DMS53 treated with DMSO at 0.1 percent for 48 hours (cell line): ENCODE measurements around the gene PLA2G4E.

Experiments used
- DNase-seq: peaks from one replicate; lab custom pipeline; 2025; ENCODE audit not compliant: unreplicated experiment; lab: John Stamatoyannopoulos, UW

PLA2G4E gene

DNA sequence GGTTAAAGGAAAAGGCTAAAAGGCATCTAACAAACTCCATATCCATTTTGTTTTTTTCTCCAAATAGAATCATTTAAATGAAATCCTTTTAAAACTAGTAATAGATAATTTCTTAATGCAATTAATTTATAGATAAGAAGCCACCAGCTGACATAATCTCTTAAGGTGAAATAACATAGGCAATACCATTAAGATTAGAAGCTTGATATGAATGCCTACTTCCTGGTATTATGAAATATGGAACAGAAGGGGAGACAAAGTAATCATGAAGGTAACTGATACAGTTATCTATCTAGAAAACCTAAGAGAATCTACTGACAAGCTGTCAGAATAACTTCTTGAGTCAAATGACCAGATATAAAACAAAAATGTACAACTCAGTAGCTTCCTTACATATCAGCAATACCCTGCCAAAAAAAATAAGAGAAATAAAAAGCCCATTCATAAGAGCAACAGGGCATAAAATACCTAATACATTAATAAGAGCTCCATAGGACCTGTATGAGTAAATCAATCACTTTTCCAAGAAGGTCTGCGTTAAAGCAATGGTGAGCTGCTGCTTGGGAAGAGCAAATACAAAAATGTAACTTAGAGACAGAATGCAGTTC, 59.1 kb downstream of the PLA2G4E start:
- DNase-seq = no peak

DNA sequence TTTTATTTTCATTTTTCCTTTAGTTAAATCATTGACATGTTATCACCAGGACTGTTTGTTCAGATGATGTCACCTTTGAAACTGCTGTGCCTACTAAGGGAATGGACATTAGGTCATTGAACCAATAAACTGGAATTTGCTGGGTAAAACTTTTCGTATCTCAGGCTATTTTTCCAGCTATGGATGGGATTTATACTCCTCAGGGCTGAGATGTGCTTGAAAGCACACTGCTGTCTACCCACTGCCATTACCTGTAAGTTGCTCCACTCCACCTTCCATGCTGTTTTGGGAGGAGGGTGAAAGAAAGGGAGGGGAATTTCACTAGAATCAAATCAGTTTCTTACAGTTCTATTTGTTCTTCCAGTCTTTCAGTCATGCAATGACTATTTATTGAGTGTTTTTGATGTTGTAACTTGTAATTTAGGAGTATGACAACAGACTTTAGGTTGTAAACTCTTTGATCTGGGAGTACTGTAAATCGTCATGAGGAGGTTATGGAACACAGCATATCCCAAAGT, 59.8 kb downstream of the PLA2G4E start:
- DNase-seq = no peak

DNA sequence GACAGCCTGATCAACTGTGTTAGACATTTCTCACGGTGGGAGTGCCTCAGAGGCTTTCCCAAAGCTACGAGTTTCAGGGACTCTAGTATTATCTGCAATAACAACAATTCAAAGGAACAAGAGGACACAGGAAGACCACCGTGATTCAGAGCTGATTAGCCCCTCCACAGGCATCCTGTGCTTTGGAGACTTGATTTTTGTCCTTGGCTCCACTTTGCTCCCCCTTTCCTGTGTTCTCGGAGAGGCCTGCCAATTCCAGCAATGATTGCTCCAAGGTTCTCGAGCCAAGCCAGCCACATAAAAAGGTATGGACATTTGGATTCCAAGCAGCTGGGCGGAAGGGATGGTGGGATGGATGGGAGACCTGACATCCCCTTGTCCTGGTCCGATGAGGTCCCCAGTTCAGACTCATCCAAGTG, 62.8 kb downstream of the PLA2G4E start:
- no peak for DNase-seq

DNA sequence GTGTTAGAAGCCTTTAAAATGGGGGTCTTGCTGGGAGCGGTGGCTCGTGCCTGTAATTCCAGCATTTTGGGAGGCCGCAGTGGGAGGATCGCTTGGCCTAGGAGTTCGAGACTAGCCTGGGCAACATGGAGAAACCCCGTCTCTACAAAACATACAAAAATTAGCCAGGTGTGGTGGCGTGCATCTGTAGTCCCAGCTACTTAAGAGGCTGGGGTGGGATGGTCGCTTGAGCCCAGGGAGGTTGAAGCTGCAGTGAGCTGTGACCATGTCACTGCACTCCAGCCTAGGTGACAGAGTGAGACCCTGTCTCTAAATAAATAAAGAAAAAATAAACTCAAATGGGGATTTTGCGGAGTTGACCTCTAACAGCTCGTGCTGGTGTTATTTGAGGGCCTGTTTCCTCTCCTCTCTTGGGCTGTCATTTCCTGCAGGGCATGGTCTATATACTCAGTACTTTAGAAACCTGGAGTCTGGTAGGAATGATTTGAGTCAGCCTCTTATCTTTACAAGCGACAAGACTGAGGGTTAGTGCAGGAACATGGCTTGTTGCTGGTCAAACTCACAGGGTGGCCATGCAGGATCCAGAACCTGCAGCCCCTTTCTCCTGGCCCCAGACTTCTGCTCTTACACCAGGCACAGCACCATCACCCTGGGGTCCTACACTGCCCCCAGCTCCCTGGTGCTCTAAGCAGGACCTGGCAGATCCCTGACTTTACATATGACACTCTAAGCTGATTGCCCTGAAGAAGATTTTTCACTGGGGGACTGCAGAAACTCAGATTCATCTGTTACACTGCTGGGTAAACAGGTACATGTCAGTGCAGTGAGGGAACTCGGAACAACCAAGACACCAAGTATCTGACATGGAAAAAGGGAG, 63.6 kb downstream of the PLA2G4E start:
- no peak for DNase-seq

DNA sequence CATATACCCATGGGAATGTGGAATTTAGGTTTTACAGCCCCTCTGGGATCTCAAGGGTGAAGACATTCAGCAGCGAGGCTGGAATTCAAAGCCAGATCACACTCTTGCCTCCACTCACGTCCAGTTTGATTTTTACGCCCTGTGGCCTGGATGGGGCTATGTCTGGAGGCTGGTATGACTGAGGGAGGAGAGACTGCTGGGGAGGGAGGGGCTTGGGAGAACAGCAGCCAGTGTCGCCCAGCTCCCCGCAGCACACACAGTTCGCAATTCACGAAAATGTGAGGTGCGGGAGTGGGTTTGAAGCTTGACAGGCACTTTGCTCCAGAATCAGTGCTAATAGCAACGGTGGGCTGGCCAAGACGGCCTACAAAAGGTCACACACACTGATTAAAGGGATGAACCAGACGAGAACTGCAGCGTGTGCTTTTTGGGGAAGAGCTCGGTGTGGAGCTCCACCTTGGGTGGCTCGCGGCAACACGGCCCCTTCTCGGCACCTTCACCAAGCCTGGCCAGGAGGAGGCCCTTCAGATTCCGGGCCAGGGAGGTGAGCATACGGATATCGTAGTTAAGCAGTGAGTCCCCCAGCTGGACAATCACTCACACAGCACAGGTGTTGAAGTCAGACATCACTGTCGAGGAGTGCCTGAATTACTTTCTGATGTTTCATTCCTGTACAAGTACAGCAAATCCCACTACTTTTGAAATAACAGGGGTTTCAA, 64.9 kb downstream of the PLA2G4E start:
- DNase-seq = no peak

DNA sequence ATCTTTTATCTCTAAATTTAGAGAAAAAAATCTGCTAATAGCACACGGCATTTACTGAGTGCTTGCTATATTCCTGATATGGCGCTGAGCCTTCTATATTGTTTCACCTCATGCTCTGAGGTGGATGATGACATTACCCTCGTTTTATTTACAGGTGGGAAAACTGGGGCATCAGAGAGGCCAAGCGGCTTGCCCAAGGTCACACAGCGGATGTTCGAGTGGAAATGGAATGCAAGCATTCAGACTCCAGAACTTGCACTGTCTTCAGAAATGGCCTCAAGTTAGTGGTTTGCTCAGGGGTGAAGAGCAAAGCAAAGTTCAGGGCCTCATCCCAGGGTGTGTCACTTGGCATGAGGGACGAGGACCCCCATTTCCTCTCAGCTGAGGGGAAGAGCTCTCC, 65.7 kb downstream of the PLA2G4E start:
- no peak for DNase-seq

DNA sequence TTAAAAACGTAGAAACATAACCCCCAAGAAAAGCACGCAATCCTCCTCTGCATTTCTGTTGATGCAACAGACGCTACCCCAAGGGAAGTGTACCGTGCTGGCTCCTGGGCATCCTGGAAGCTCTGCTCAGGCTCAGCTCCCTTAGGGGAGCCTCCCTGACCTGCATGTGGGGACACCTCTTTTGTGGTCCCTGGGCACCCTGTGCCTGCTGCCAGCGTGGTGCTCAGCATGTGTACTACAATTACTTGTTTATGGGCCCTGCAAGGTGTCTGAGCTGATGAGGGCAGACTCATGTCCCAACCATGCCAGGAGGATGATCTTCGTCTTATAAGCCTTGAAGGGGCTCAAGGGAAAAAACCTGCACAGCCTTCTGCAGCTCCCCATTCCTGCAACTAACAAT, 66.8 kb downstream of the PLA2G4E start:
- DNase-seq = no peak

DNA sequence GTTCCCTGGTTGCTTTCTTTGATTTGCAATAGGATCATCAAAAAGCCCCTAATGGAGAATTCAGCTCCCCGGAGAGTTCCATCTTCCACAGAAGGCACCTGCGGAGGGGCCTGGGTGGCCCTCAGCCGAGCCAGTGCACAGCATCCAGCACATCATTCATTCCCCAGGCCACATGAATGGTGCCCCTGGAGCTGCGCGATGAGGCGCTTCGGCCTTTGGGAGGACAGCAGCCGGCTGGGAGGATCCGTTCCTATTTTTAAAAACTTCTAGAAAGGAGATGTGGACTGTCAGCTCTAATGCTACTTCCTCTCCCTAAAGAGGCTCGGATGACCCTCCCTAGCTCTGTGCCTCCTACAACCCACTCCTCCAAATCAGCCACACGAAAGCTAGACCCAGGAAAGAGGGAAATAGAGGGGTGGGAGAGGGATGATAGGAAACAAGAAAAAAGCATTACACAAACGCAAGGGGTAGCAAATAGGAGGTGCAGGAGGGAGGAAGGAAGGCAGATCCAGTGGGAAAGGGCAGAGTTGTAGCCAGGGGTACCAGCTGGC, 68.8 kb downstream of the PLA2G4E start:
- DNase-seq = no peak

DNA sequence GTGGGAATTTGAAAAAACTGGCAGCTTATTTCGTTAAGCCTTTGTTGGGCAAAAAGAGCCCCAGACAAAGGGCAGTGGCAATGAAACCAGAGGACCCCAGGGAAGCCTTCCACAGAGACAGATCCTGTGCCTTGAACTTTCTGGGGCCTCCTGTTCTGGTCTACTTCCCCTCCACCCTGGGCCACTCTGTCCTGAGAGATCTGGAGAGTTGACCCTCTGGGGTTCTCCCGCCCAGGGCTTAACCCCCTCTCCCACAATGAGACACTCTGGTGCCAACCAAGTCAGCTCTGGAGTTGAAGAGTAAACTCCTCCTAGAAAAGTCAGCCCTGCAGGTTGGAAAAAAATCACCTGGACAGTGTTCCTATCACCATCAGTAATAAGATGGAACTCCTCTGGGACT, 69.3 kb downstream of the PLA2G4E start:
- no peak for DNase-seq

DNA sequence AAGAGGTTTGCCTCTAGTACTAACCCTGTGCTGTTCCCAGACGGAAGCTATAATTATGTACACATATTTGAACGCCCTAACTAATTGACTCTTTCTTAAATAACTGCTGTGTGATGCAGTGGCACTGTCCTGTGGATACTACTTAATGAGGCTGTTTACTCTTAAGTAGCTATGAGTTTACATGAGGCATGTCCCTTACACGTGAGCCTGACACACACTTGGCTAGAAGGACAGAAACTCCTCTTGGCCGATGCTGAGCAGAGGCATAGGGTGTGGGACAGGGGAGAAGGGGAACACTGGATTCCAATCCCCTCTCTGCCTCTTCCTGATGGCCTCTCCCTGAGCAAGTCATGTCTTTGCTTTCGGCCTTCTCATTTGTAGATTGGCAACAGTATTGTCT, 70.4 kb downstream of the PLA2G4E start:
- DNase-seq = no peak

DNA sequence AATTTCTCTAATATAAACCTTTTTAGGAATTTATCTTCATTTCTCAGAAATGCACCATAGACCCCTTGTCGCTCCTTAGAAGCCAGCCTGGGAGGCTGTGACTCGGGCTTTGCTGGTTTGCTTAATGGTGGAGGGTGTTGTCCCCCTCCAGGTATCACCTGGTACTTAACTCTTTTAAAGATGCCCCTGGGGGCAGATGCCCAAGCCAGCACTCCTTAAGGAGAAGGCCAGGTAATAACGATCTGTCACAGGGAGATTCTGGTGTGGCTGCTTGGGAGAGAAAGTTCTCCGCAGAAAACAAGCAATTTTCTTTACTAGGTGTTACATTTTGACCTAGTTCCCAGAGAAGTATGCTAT, 70.7 kb downstream of the PLA2G4E start:
- no peak for DNase-seq

DNA sequence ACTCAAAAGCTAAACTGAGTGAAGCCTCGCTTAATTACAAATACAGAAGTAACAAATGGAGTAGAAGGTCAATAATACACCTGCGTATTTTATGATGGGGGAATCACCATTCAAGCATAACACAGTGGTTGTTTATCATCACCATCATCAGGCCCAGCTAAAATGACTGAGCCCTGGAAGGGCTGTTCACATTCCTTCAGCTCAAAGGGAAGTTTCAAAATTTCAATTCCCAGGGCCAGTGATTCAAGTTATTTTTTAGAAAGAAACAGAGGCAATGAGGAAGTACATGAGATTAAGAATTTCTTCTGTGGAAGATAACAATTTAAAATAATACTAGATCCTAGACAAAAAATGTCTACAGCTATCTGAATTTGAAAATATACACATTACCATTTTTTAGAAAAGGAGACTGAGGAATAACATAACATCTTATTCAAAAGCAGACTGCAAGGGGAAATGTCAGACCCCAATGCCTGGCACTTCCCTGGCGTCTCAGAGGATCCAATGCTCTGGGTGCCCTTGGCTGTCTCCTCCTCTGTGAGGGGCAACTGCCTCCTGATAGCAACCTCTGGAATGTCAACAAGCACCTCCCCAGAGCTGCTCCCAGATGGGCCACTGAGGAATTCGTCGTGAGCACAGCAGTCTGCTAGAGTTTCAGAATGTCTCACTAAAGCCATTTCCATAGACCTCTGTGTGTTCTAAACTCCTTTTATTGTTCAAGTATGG, 71.3 kb downstream of the PLA2G4E start:
- DNase-seq = no peak

DNA sequence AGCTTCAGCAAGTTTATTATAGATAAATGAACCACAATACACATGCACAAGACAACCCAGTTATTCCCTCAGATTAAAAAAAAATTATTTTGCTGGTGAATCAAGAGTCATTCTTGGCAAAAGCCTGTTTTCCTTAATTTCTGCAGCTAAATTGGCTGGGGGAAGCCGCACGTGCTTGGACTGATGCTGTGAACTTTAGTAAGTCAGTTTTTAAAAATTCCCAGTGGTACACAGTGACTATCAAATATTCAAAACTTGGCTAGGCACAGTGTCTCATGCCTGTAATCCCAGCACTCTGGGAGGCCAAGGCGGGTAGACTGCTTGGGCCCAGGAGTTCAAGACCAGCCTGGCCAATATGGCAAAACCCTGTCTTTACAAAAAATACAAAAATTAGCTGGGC, 72.4 kb downstream of the PLA2G4E start:
- DNase-seq = no peak

DNA sequence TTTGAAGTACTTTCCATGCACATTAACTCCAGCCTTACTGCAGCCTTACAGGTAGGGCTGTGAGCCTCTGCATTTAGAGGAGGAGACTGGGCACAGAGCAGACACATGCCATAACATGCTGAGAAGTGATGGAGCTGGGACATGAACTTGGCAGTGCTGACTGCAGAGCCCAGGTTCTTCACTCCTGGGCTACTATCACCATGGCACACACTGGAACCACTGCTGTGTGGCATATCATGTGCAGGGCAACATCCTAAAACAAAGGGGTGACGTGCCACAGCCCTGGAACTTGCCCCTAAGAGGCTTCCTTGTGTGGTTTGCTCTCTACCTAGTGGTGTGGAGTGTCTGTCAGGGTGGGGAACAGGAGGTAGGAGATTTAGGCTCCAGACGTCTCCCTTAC, 73.9 kb downstream of the PLA2G4E start:
- DNase-seq = no peak

DNA sequence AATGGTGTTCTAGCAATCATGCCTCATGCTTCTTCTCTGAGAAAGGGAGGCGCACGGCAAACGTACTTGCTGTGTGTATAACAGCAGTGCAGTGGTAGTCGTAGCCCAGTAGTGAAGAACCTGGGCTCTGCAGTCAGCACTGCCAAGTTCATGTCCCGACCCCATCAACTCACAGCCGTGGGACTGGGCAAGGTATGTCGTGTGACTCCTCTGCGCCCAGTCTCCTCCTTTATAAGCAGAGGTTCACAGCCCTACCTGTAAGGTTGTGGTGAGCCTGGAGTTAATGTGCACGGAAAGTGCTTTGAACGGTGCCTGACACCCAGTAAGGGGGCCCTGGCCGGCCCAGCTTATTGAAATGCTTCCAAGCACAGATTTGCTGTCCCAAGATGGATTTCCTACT, 75.1 kb downstream of the PLA2G4E start:
- DNase-seq = no peak

DNA sequence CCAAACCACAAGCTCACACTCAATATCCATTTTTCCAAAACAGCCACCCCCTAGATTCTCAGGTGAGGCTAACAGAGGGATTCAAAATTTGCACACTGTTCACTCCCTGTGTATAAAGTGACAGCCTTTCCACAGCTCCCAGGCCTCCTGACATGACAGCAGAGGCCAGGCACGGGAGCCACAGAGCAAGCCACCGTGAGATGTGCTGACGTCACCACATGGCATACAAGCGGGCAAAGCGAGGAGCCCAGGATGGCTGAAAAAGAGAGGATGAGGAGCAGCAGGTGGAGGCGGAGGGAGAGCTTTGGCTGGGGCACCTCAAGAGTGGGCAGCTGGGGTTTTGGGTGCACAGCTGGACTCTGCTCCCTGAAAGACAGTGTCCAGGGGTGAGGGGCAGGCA, 75.6 kb downstream of the PLA2G4E start:
- no peak for DNase-seq

DNA sequence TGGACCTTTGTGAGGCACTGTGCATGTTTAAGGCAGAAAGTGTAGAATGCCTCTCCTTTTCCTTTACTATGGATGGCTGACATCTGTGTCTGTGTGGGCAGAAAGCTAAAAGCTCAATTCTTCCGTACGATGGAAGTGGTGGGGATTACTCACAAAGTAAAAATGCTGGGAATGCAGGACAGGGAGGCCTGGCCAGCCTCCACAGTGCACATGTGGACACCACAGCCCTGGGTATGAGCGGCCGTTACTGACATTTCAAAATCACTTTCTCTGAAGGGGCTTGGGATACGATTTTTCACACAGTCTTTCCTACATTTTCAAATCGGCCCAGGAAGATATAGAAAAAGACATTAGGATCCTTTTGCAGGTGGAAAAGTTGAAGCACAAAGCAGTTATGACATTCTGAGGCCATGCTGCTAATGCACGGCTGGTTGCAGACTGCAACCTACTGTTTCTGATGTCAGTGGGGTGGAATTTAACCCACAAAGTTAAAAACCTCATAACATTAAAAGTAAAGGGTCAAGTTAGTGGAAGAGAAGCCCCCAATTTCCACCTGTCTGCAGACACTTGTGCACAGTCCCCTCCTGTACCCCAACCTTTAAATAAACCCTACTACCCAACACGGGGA, 76.4 kb downstream of the PLA2G4E start:
- DNase-seq = no peak

DNA sequence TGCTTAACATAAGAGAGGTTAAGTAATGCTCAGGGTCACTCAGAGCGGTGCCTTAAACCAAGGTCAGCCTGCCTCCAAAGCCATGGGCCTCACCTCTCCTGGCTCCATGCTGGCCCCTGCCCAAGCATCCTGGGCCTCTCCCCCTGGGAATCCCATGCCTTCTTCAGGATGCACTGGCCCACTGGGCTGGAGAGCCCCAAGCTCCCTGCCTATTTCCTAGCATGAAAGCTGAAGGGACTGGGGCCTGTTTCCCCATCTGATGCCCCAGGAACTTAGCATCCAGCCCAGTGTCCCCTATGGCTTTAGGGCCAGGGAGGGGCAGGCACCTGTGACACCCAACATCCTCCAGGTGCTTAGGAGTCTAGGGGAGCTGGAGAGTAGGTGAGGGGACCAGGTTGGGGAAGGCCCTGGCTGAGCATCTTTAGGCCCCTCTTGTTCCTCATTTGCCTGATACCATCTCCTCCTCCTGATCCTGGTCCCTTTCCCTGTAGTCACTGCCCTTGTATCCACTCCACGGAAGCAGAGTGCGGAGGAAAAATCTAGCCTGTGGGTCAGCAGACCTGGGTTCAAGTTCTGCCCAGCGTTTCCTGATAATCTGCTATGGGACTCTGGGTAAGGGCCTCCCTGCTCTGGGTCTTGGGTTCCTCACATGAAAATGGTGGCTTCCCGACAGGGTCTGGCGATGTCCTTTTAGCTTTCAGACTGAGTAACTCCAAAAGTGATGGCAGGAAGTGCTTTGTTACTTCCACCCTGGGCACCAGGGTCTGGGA, 77.1 kb downstream of the PLA2G4E start:
- DNase-seq = no peak

DNA sequence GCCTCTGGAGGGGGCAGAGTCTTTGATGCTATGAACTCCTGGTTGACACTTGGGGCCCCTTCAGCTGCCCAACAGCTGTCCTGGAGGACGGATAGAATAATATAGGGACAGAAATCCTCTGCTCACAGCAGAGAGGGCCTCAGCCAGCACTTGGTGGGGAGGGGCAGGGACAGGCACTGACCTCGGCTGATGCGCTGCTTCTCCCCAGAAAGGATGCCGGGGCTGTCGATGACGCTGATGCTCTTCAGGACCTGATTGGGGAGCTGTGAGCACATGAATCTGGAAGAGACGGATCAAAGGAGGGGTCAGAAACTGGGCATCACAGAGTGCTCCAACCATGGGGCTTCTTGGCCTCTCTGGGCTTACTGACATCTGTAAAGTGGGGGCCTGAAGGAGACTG, 78.0 kb downstream of the PLA2G4E start:
- no peak for DNase-seq
